Neural progenitor cell (in vitro differentiated cells): ENCODE measurements around the gene SAMD4A. TPM values are rescaled to one million over a fixed set of nuclear protein-coding genes. Genes with fewer than 3 reads are reported as not detected.

ENCODE experiments used
- DNase-seq: peaks from one replicate; pipeline ENCODE4 v3.0.0-alpha.2; 2016; ENCODE audit warnings: low spot score
- H2AFZ ChIP-seq: fragments of 200-600 bp; sonication (generic); replicated peaks from 2 replicates; pipeline ENCODE4 v1.6.1; 2016; ENCODE audit warnings: antibody characterized with exemption
- H3F3A ChIP-seq: fragments of 200-600 bp; sonication (generic); 2 replicates; pipeline ENCODE4 v1.6.1; 2016; ENCODE audit warnings: antibody characterized with exemption, low read depth
- H3K27ac ChIP-seq: fragments of 200-600 bp; sonication (generic); 2 replicates; pipeline ENCODE4 v1.5.1; 2016; ENCODE audit warnings: mild to moderate bottlenecking
- H3K27me3 ChIP-seq: fragments of 200-600 bp; sonication (generic); 2 replicates; pipeline ENCODE4 v1.6.1; 2016; ENCODE audit warnings: mild to moderate bottlenecking, moderate library complexity
- H3K36me3 ChIP-seq: fragments of 200-600 bp; sonication (generic); 2 replicates; pipeline ENCODE4 v1.5.1; 2016
- H3K4me1 ChIP-seq: fragments of 200-600 bp; sonication (generic); 2 replicates; pipeline ENCODE4 v1.6.1; 2016; ENCODE audit warnings: mixed run types
- H3K4me2 ChIP-seq: fragments of 200-600 bp; sonication (generic); 2 replicates; pipeline ENCODE4 v1.6.1; 2016
- H3K4me3 ChIP-seq: fragments of 200-600 bp; sonication (generic); 2 replicates; pipeline ENCODE4 v1.5.1; 2016
- H3K79me2 ChIP-seq: fragments of 200-600 bp; sonication (generic); 2 replicates; pipeline ENCODE4 v1.6.1; 2016; ENCODE audit warnings: low read depth
- H3K9ac ChIP-seq: fragments of 200-600 bp; sonication (generic); 2 replicates; pipeline ENCODE4 v1.6.1; 2016
- H3K9me3 ChIP-seq: fragments of 200-600 bp; sonication (generic); 2 replicates; pipeline ENCODE4 v1.5.1; 2016; ENCODE audit warnings: low read depth
- H4K20me1 ChIP-seq: fragments of 200-600 bp; sonication (generic); 2 replicates; pipeline ENCODE4 v1.6.1; 2016; ENCODE audit warnings: low read depth
- H3K27ac Mint-ChIP-seq: 3 replicates; pipeline ENCODE4 v1.8.0; 2021; ENCODE audit warnings: mixed read lengths
- H3K27me3 Mint-ChIP-seq: 2 replicates; pipeline ENCODE4 v1.8.0; 2022; ENCODE audit warnings: low read depth, mild to moderate bottlenecking, inconsistent platforms, moderate library complexity, mixed read lengths; ENCODE audit not compliant: insufficient read depth
- H3K36me3 Mint-ChIP-seq: 3 replicates; pipeline ENCODE4 v1.8.0; 2021; ENCODE audit warnings: mixed read lengths
- H3K4me1 Mint-ChIP-seq: 3 replicates; pipeline ENCODE4 v1.8.0; 2021; ENCODE audit warnings: mixed read lengths
- H3K4me3 Mint-ChIP-seq: 3 replicates; pipeline ENCODE4 v1.8.0; 2021; ENCODE audit warnings: mild to moderate bottlenecking, moderate library complexity, mixed read lengths
- H3K9me3 Mint-ChIP-seq: 3 replicates; pipeline ENCODE4 v1.8.0; 2020; ENCODE audit warnings: mixed read lengths
- EZH2 ChIP-seq: fragments of 200-600 bp; sonication (generic); IDR thresholded peaks from 2 replicates; pipeline ENCODE4 v1.6.1; 2017; ENCODE audit warnings: antibody characterized with exemption, mild to moderate bottlenecking, moderate library complexity
- EZH2phosphoT487 ChIP-seq: fragments of 200-600 bp; sonication (generic); IDR thresholded peaks from 2 replicates; pipeline ENCODE4 v1.6.1; 2017; ENCODE audit warnings: antibody characterized with exemption
- total RNA-seq: library from RNA; depleted of rRNA; stranded (reverse); fragments of >200 nt; gene quantifications from 2 replicates; pipeline ENCODE4 v1.2.3, GENCODE V29; 2015; ENCODE audit warnings: low replicate concordance
- TF ChIP-seq, protein P1 (sequence below): fragments of 200-600 bp; sonication (generic); IDR thresholded peaks from 2 replicates; pipeline ENCODE4 v1.5.1; 2017; ENCODE audit warnings: antibody characterized with exemption, mild to moderate bottlenecking

SAMD4A gene
- total RNA-seq, 1 donor from 2014 or later: 4.3 TPM

DNA sequence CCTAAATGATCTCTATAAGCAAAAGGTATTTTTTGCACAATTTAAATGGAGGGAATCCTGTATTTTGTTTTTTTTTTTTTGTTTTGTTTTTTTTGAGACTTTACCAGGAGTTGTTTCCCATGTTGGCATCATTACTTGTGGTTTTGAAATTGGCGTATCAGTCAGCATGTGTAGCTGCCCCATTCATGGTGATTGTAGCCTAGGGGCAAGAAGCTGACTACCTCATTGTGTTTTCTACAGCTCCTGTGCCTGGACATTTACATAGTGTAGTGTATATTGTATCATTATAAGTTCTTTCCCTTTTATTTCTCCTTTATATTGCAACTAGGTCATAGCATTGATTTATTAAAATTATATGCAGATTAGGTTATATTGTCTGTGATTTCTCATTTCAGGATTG, 24.5 kb downstream of the SAMD4A start:
- DNase-seq: no peak
- peaks cover 14% of the 10 kb centered on the region for H3K9me3 Mint-ChIP-seq
- no peaks in the 10 kb centered on the region for H3K36me3 ChIP-seq
- H3K4me3 ChIP-seq: no peak overlapping the region
- H4K20me1 ChIP-seq: no peaks in the 10 kb centered on the region
- no peaks in the 10 kb centered on the region for H3K4me1 ChIP-seq
- no peak overlapping the region for H3K4me3 Mint-ChIP-seq
- H3K27ac Mint-ChIP-seq: no peak overlapping the region
- no peaks in the 10 kb centered on the region for H3K9me3 ChIP-seq
- H3K27me3 ChIP-seq: no peaks in the 10 kb centered on the region
- H3K79me2 ChIP-seq: no peaks in the 10 kb centered on the region
- peaks cover 13% of the 10 kb centered on the region for H3K4me1 Mint-ChIP-seq
- TF ChIP-seq, protein P1, sequence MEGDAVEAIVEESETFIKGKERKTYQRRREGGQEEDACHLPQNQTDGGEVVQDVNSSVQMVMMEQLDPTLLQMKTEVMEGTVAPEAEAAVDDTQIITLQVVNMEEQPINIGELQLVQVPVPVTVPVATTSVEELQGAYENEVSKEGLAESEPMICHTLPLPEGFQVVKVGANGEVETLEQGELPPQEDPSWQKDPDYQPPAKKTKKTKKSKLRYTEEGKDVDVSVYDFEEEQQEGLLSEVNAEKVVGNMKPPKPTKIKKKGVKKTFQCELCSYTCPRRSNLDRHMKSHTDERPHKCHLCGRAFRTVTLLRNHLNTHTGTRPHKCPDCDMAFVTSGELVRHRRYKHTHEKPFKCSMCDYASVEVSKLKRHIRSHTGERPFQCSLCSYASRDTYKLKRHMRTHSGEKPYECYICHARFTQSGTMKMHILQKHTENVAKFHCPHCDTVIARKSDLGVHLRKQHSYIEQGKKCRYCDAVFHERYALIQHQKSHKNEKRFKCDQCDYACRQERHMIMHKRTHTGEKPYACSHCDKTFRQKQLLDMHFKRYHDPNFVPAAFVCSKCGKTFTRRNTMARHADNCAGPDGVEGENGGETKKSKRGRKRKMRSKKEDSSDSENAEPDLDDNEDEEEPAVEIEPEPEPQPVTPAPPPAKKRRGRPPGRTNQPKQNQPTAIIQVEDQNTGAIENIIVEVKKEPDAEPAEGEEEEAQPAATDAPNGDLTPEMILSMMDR: no peak
- TF ChIP-seq EZH2phosphoT487 (no peak), EZH2 (no peak)
- H3F3A ChIP-seq: no peaks in the 10 kb centered on the region
- no peak overlapping the region for H2AFZ ChIP-seq
- H3K4me2 ChIP-seq: no peak overlapping the region
- H3K27me3 Mint-ChIP-seq: no peaks in the 10 kb centered on the region
- H3K36me3 Mint-ChIP-seq: peaks cover 18% of the 10 kb centered on the region
- H3K27ac ChIP-seq: no peak overlapping the region
- H3K9ac ChIP-seq: no peak overlapping the region

DNA sequence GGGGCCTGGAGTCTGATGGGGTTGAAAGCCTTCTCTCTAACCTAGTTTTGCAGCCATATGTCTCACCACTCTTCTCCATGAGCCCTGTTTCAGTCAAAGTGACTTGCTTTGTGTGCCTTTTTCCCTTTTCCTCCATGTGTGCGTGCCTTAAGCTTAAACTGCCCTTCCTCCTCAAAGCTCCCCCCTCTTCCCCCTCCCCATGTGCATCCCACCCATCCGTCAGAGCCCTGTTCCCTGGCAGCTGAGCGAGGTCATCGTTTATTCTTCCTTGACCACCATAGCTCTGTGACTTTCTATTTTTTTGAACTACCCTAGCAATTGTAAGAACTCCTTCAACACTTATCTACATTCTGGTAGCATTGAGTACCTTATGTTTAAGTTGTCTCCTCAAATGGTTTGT, 24.9 kb downstream of the SAMD4A start:
- no peak for DNase-seq
- Mint-ChIP-seq H3K4me3 (no peak overlapping the region), H3K4me1 (peaks cover 13% of the 10 kb centered on the region), H3K27ac (peak overlapping the region; percentile 8), H3K36me3 (peaks cover 15% of the 10 kb centered on the region), H3K27me3 (no peaks in the 10 kb centered on the region), H3K9me3 (peaks cover 10% of the 10 kb centered on the region)
- Histone ChIP-seq H3K27me3 (no peaks in the 10 kb centered on the region), H3K9ac (no peak overlapping the region), H3K79me2 (no peaks in the 10 kb centered on the region), H4K20me1 (no peaks in the 10 kb centered on the region), H3K4me2 (no peak overlapping the region), H3K9me3 (no peaks in the 10 kb centered on the region), H3K4me3 (no peak overlapping the region), H3F3A (no peaks in the 10 kb centered on the region), H3K27ac (no peak overlapping the region), H3K4me1 (no peaks in the 10 kb centered on the region), H3K36me3 (no peaks in the 10 kb centered on the region), H2AFZ (no peak overlapping the region)
- TF ChIP-seq, protein P1: no peak
- no peak for TF ChIP-seq EZH2phosphoT487
- no peak for TF ChIP-seq EZH2

DNA sequence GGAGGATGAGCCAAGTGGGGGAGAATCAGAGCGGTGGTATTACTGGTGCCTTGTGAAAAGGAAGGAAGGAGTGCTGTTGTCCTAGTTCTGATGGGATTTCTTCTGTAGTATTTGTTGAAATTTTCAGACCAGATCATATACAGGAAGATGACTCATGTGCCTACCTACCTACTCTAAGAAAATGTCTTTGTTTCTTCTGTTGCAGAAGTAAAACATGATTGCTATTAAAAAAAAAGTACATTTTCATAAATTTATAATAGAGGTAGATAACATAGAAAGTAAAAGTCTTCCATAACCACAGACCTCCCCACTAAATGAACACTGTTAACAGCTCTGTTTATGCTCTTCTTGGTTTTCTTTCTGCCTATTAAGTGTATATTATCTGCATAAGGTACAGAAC, 26.9 kb downstream of the SAMD4A start:
- H3K27ac ChIP-seq: no peak overlapping the region
- no peak overlapping the region for H3K9ac ChIP-seq

More for the DNA sequence above, 26.9 kb downstream of the SAMD4A start:
- peaks cover 6% of the 10 kb centered on the region for H3K36me3 Mint-ChIP-seq
- peaks cover 15% of the 10 kb centered on the region for H3K4me1 Mint-ChIP-seq
- H3K4me3 Mint-ChIP-seq: no peak overlapping the region
- Histone ChIP-seq H3K27me3 (no peaks in the 10 kb centered on the region), H3F3A (no peaks in the 10 kb centered on the region), H3K36me3 (no peaks in the 10 kb centered on the region), H3K9me3 (no peaks in the 10 kb centered on the region), H3K4me3 (no peak overlapping the region), H3K79me2 (no peaks in the 10 kb centered on the region), H3K4me1 (no peaks in the 10 kb centered on the region), H2AFZ (no peak overlapping the region), H4K20me1 (no peaks in the 10 kb centered on the region), H3K4me2 (no peak overlapping the region)
- no peak for DNase-seq
- no peak overlapping the region for H3K27ac Mint-ChIP-seq
- H3K9me3 Mint-ChIP-seq: peaks cover 2% of the 10 kb centered on the region
- no peaks in the 10 kb centered on the region for H3K27me3 Mint-ChIP-seq
- TF ChIP-seq, protein P1: no peak
- TF ChIP-seq EZH2: no peak
- no peak for TF ChIP-seq EZH2phosphoT487
